Heart right ventricle (tissue), 16 donors: ENCODE measurements around the gene DRG2. TPM values are rescaled to one million over a fixed set of nuclear protein-coding genes. Genes with fewer than 3 reads are reported as not detected.

Experiments
- ATAC-seq, 8 donors: fragments of 200-7000 bp; cut with Tn5 transposase; one replicate each; pipeline ENCODE4 v1.9.1; 2020; ENCODE audit warnings: mild to moderate bottlenecking in 8 of 8, moderate library complexity in 8 of 8, moderate number of reproducible peaks in 1 of 8
- DNase-seq, 2 donors: peaks; one replicate each; pipeline ENCODE4 v3.0.0-alpha.2; 2020
- H3K27ac ChIP-seq, 10 donors: fragments of 200-600 bp; sonication (generic) in 2 of 10; one replicate each; pipeline versions ENCODE4 v1.5.0 to v1.8.0; 2020 to 2022; ENCODE audit warnings: mild to moderate bottlenecking in 3 of 10
- H3K27me3 ChIP-seq, 7 donors: fragments of 200-600 bp; one replicate each; pipeline ENCODE4 v1.8.0; 2021 to 2022; ENCODE audit warnings: mild to moderate bottlenecking in 2 of 7
- H3K36me3 ChIP-seq, 9 donors: fragments of 200-600 bp; sonication (generic) in 1 of 9; one replicate each; pipeline versions ENCODE4 v1.5.0 to v1.8.0; 2020 to 2022; ENCODE audit warnings: mild to moderate bottlenecking in 2 of 9
- H3K4me1 ChIP-seq, 9 donors: fragments of 200-600 bp; sonication (generic) in 1 of 9; one replicate each; pipeline versions ENCODE4 v1.5.0 to v1.8.0; 2020 to 2022; ENCODE audit warnings: mild to moderate bottlenecking in 4 of 9
- H3K4me3 ChIP-seq, 10 donors: fragments of 200-600 bp; sonication (generic) in 2 of 10; one replicate each; pipeline versions ENCODE4 v1.5.0 to v1.8.0; 2020 to 2022; ENCODE audit warnings: mild to moderate bottlenecking in 7 of 10, moderate library complexity in 2 of 10
- H3K9me3 ChIP-seq, 11 donors: fragments of 200-600 bp in 10 of 11; sonication (generic) in 2 of 11; one replicate each; pipeline versions ENCODE4 v1.5.0 to v1.8.0; 2013 to 2022; ENCODE audit warnings: mild to moderate bottlenecking in 2 of 11, control low read depth in 1 of 11, moderate library complexity in 1 of 11
- WGBS, 2 donors: extraction: QIAGEN DNeasy Blood & Tissue Kit; methylation state at CpG; one replicate each; pipeline ENCODE4 v1.1.7; 2013; ENCODE audit warnings: inconsistent platforms in 1 of 2; 5-methylcytosine and 5-hydroxymethylcytosine counted together
- intact Hi-C, 10 donors: fragments of 100-400 bp; cut with DNase I; formaldehyde crosslinking; loops; one replicate each; pipeline versions ENCODE4 v1.11.1 to v1.14.2; 2022
- polyA plus RNA-seq, 2 donors: library from polyadenylated mRNA; stranded (reverse); fragments of 200-250 nt; gene quantifications; one replicate each; pipeline ENCODE4 v1.2.3, GENCODE V29; 2013
- total RNA-seq, 10 donors: library from RNA; stranded (reverse); fragmentation: NEBNext Ultra II Directional in 3 of 10; extraction: Animal tissue kit (Norgen Biotek cat#: 25700) in 3 of 10; gene quantifications; one replicate each; pipeline versions ENCODE4 v1.2.1 to v1.2.4, GENCODE V29; 2021 to 2023
- TF ChIP-seq, protein P1 (sequence below), 9 donors: fragments of 200-600 bp; sonication (generic) in 2 of 9; IDR thresholded peaks; one replicate each; pipeline versions ENCODE4 v1.5.0 to v1.8.0; 2021 to 2022; ENCODE audit warnings: antibody characterized with exemption in 9 of 9, mild to moderate bottlenecking in 5 of 9, moderate library complexity in 1 of 9
- donor health status: Arrhythmogenic right ventricular cardiomyopathy.
- donor health status: ischemic (EF 13 %, LVEDD 7.1; RV severe dilation, severe dysfunction).
- donor health status: healthy with polysubstance abuse.
- donor health status: DM: no; HTN: yes; CAD: no.
- donor health status: DM: no; HTN: no; CAD: no.
- donor health status: ischemic (EF 25% LVEDD 6.9; RV normal size, moderate dysfunction).
- donor health status: ischemic (EF 25% LVEDD 5.7; RV mildly dilated, moderate dysfunction).
- donor health status: healthy.
- donor health status: DM: yes; HTN: yes; CAD: no.
- donor health status: Ischemic cardiomyopathy.
- donor health status: ischemic (EF 35%, LVEDD 5.7; RV mildly dilated, moderate dysfunction).
- donor health status: nonischemic (EF 11% LVEDD 7.7; RV severe dilation, severe dysfunction).
- donor health status: DM: yes; HTN: yes; CAD: no.
- donor health status: PGD.
- donor health status: ischemic (EF 29% LVEDD 5.4; RV normal size, mild dysfunction).
- donor health status: nonischemic (EF 23%, LVEDD 6.1; RV moderate dilation, normal function).

Gene DRG2
- total and polyA plus RNA-seq, 12 donors = 18.1 to 44.3 (median 21.2) TPM

DNA sequence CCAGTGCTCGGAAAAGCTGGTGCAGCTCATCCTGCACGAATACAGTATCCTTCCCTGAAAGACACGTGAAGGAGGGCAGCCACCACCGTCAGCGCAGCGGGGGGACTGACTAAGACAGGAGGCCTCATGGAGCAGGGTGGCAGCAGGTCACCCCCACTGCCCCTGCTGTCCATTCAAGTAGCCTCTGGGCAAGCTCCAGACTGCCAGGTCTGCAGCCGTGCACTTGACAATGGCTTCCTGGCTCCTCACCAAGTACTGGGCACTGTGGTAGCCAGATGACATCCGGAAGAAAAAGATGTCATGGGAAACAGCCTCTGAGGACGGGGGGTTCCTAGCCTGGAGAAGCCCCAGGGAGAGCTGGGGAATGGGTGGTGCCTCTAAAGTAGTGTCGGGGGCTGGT lies 12.9 kb downstream of the DRG2 start:
- ATAC-seq (no peak), DNase-seq (no peak)
- Histone ChIP-seq H3K36me3 (peaks cover 0 to 97% (median 18%) of the 10 kb centered on the region in 9 donors), H3K27me3 (no peaks in the 10 kb centered on the region), H3K4me1 (no peaks in the 10 kb centered on the region), H3K27ac (no peak overlapping the region), H3K4me3 (no peak overlapping the region), H3K9me3 (no peaks in the 10 kb centered on the region)
- TF ChIP-seq, protein P1, sequence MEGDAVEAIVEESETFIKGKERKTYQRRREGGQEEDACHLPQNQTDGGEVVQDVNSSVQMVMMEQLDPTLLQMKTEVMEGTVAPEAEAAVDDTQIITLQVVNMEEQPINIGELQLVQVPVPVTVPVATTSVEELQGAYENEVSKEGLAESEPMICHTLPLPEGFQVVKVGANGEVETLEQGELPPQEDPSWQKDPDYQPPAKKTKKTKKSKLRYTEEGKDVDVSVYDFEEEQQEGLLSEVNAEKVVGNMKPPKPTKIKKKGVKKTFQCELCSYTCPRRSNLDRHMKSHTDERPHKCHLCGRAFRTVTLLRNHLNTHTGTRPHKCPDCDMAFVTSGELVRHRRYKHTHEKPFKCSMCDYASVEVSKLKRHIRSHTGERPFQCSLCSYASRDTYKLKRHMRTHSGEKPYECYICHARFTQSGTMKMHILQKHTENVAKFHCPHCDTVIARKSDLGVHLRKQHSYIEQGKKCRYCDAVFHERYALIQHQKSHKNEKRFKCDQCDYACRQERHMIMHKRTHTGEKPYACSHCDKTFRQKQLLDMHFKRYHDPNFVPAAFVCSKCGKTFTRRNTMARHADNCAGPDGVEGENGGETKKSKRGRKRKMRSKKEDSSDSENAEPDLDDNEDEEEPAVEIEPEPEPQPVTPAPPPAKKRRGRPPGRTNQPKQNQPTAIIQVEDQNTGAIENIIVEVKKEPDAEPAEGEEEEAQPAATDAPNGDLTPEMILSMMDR (IDR thresholded peaks at IDR 0.05) = no peak
- 79 to 88% methylated on average over 10 of the region's 10 CpGs for WGBS, 2 donors
- intact Hi-C loops = no loop called here

DNA sequence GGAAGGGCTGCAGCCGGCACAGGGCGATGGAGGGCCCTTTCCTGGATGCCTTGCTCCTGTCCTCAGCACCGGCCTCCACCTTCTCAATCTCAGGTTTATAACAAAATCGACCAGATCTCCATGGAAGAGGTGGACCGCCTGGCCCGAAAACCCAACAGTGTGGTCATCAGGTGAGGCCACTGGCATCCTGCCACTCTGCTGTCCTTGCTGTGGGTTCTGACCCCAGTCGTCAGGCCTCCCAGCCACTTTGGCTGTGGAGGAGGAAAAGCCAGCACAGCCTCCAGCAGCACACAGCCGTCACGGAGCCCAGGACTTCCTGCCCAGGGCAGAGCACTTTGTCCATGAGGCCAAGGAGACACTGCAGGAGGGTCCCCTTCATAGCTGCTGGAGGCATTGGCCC lies 14.1 kb downstream of the DRG2 start:
- Histone ChIP-seq H3K27me3 (no peaks in the 10 kb centered on the region), H3K27ac (no peak overlapping the region), H3K36me3 (peaks cover 0 to 97% (median 18%) of the 10 kb centered on the region in 9 donors), H3K4me1 (no peaks in the 10 kb centered on the region), H3K9me3 (no peaks in the 10 kb centered on the region), H3K4me3 (no peak overlapping the region)
- DNase-seq (no peak), ATAC-seq (no peak)
- TF ChIP-seq, protein P1 (IDR thresholded peaks at IDR 0.05) = no peak
- intact Hi-C loops = no loop called here
- 83 to 85% methylated on average over 9 of the region's 9 CpGs for WGBS, 2 donors

DNA sequence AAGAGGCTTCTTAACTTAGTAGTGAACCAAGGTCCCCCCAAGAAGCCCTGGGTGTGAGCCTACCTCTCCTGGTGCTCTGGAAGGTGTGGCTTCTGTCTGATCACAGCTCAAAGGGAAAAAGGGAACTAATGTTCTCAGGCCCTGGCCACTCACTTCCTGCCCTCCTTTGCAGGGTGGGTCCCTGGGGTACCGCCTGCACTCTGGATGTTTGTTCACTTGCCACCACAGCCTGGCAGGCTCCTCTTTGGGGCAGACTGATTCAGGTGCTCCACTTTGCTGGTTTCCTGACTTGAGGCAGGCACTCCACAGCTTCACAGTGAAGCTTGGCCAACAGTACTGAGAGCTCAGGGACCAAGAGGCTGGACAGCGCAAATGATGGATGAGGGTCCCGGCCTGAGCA lies 14.9 kb downstream of the DRG2 start:
- H3K27ac ChIP-seq = no peak overlapping the region
- no peaks in the 10 kb centered on the region for H3K9me3 ChIP-seq
- no peaks in the 10 kb centered on the region for H3K27me3 ChIP-seq
- intact Hi-C loops = no loop called here
- WGBS, 2 donors = 93 to 97% methylated on average over 3 of the region's 3 CpGs
- no peak overlapping the region for H3K4me3 ChIP-seq
- no peak for DNase-seq
- H3K36me3 ChIP-seq = peaks cover 0 to 97% (median 18%) of the 10 kb centered on the region in 9 donors
- no peaks in the 10 kb centered on the region for H3K4me1 ChIP-seq
- TF ChIP-seq, protein P1 (IDR thresholded peaks at IDR 0.05) = no peak
- no peak for ATAC-seq

DNA sequence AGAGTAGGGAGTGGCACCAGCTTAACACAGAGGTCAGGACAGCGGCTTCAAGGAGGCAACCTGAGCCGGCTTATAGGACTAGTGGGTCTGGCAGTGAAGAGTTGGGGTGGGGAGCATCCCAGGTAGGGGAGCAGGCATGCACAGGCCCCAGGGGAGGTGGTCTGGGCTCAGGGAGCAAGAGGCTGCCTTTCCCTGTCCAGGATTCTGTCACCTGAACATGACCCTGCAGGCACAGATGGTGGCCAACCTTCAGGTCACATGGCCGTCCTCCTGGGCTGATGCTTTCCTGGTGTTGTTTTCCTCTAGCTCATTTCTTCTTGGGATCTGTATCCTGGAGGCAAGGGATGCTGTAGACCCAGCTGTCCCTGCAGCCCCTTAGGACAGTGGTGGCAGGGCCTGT lies 17.3 kb downstream of the DRG2 start:
- H3K9me3 ChIP-seq = no peaks in the 10 kb centered on the region
- no peak overlapping the region for H3K4me3 ChIP-seq
- H3K27ac ChIP-seq = no peak overlapping the region
- TF ChIP-seq, protein P1 (IDR thresholded peaks at IDR 0.05) = no peak
- H3K36me3 ChIP-seq = peaks cover 0 to 74% (median 8%) of the 10 kb centered on the region in 9 donors
- H3K4me1 ChIP-seq = no peaks in the 10 kb centered on the region
- 88 to 90% methylated on average over 3 of the region's 3 CpGs for WGBS, 2 donors
- intact Hi-C loops = no loop called here
- DNase-seq (no peak), ATAC-seq (no peak)
- H3K27me3 ChIP-seq = no peaks in the 10 kb centered on the region
